Neuronal stem cell (in vitro differentiated cells): Measurements from ENCODE around the gene B3GNT9.

Source experiments
- DNase-seq: peaks from one replicate; pipeline ENCODE4 v3.0.0-alpha.2; 2013; ENCODE audit warnings: low spot score
- H2AFZ ChIP-seq: one replicate; pipeline ENCODE4 v1.6.1; 2013; ENCODE audit warnings: mild to moderate bottlenecking, low read length, inconsistent platforms
- H2AK5ac ChIP-seq: 2 replicates; pipeline ENCODE4 v1.6.1; 2013; ENCODE audit warnings: low read depth, mild to moderate bottlenecking, inconsistent platforms, low read length, moderate library complexity, mixed read lengths
- H2BK120ac ChIP-seq: 2 replicates; pipeline ENCODE4 v1.6.1; 2013; ENCODE audit warnings: low read depth, mild to moderate bottlenecking, inconsistent platforms, low read length, moderate library complexity, mixed read lengths
- H2BK12ac ChIP-seq: one replicate; pipeline ENCODE4 v1.6.1; 2013; ENCODE audit warnings: low read length, inconsistent platforms
- H2BK15ac ChIP-seq: 2 replicates; pipeline ENCODE4 v1.6.1; 2013; ENCODE audit warnings: mild to moderate bottlenecking, low read length, inconsistent platforms, mixed read lengths
- H2BK5ac ChIP-seq: one replicate; pipeline ENCODE4 v1.6.1; 2013; ENCODE audit warnings: inconsistent platforms, mild to moderate bottlenecking, low read length, moderate library complexity
- H3K14ac ChIP-seq: one replicate; pipeline ENCODE4 v1.6.1; 2013; ENCODE audit warnings: low read length, inconsistent platforms
- H3K18ac ChIP-seq: 2 replicates; pipeline ENCODE4 v1.6.1; 2013; ENCODE audit warnings: low read length, inconsistent platforms
- H3K23ac ChIP-seq: 2 replicates; pipeline ENCODE4 v1.6.1; 2013; ENCODE audit warnings: low read depth, mild to moderate bottlenecking, mixed read lengths, low read length, inconsistent platforms; ENCODE audit not compliant: poor library complexity
- H3K27ac ChIP-seq: replicated peaks from 3 replicates; pipeline ENCODE4 v1.5.1; 2013; ENCODE audit warnings: low read length, inconsistent platforms
- H3K27me3 ChIP-seq, 3 experiments: 2 replicates each; pipeline ENCODE4 v1.6.1; 2013; ENCODE audit warnings: low read length in 3 of 3, mild to moderate bottlenecking in 2 of 3, inconsistent platforms in 1 of 3, low read depth in 1 of 3, mixed read lengths in 1 of 3, moderate library complexity in 1 of 3; ENCODE audit not compliant: control insufficient read depth in 3 of 3, insufficient read depth in 3 of 3
- H3K36me3 ChIP-seq, 2 donors: replicated peaks in 1 of 2; 2 replicates each; pipeline ENCODE4 v1.6.1; 2013; ENCODE audit warnings: low read length in 2 of 2; ENCODE audit not compliant: control insufficient read depth in 2 of 2, insufficient read depth in 2 of 2
- H3K4ac ChIP-seq: 2 replicates; pipeline ENCODE4 v1.6.1; 2013; ENCODE audit warnings: inconsistent platforms, mild to moderate bottlenecking, low read length, moderate library complexity
- H3K4me1 ChIP-seq, 2 donors: 1 replicate in 1 of 2; 2 replicates in 1 of 2; pipeline ENCODE4 v1.6.1; 2013; ENCODE audit warnings: low read length in 2 of 2, low read depth in 1 of 2; ENCODE audit not compliant: control insufficient read depth in 2 of 2, insufficient read depth in 1 of 2
- H3K4me2 ChIP-seq: one replicate; pipeline ENCODE4 v1.6.1; 2013; ENCODE audit warnings: mild to moderate bottlenecking, low read length, inconsistent platforms; ENCODE audit not compliant: insufficient read depth, poor library complexity, severe bottlenecking
- H3K4me3 ChIP-seq, 2 donors: 2 replicates each; pipeline ENCODE4 v1.5.1; 2013; ENCODE audit warnings: low read length in 2 of 2, mild to moderate bottlenecking in 2 of 2, inconsistent platforms in 1 of 2, moderate library complexity in 1 of 2
- H3K79me1 ChIP-seq: one replicate; pipeline ENCODE4 v1.6.1; 2013; ENCODE audit warnings: low read depth, mild to moderate bottlenecking, inconsistent platforms, low read length, moderate library complexity
- H3K9ac ChIP-seq: one replicate; pipeline ENCODE4 v1.6.1; 2013; ENCODE audit warnings: mild to moderate bottlenecking, low read depth, low read length, inconsistent platforms; ENCODE audit not compliant: poor library complexity
- H3K9me3 ChIP-seq, 2 donors: replicated peaks in 1 of 2; 2 replicates each; pipeline versions ENCODE3 to v1.6.1; 2013; ENCODE audit warnings: low read length in 2 of 2, mild to moderate bottlenecking in 2 of 2, inconsistent platforms in 1 of 2, low read depth in 1 of 2, mixed read lengths in 1 of 2, moderate library complexity in 1 of 2; ENCODE audit not compliant: control insufficient read depth in 2 of 2, insufficient read depth in 1 of 2
- H4K8ac ChIP-seq: one replicate; pipeline ENCODE4 v1.6.1; 2013; ENCODE audit warnings: low read depth, mild to moderate bottlenecking, inconsistent platforms, low read length, moderate library complexity
- H4K91ac ChIP-seq: one replicate; pipeline ENCODE4 v1.6.1; 2013; ENCODE audit warnings: low read length, low read depth, mild to moderate bottlenecking, inconsistent platforms; ENCODE audit not compliant: poor library complexity
- WGBS, 2 donors: extraction: QIAGEN DNeasy Blood & Tissue Kit; methylation state at CpG; one replicate each; pipeline ENCODE4 v1.1.7; 2013; ENCODE audit warnings: missing lambda C conversion rate in 2 of 2, mixed read lengths in 1 of 2; ENCODE audit not compliant: insufficient read length in 2 of 2, insufficient replicate concordance in 1 of 2; ENCODE audit errors: extremely low coverage in 2 of 2; 5-methylcytosine and 5-hydroxymethylcytosine counted together

The B3GNT9 gene

DNA sequence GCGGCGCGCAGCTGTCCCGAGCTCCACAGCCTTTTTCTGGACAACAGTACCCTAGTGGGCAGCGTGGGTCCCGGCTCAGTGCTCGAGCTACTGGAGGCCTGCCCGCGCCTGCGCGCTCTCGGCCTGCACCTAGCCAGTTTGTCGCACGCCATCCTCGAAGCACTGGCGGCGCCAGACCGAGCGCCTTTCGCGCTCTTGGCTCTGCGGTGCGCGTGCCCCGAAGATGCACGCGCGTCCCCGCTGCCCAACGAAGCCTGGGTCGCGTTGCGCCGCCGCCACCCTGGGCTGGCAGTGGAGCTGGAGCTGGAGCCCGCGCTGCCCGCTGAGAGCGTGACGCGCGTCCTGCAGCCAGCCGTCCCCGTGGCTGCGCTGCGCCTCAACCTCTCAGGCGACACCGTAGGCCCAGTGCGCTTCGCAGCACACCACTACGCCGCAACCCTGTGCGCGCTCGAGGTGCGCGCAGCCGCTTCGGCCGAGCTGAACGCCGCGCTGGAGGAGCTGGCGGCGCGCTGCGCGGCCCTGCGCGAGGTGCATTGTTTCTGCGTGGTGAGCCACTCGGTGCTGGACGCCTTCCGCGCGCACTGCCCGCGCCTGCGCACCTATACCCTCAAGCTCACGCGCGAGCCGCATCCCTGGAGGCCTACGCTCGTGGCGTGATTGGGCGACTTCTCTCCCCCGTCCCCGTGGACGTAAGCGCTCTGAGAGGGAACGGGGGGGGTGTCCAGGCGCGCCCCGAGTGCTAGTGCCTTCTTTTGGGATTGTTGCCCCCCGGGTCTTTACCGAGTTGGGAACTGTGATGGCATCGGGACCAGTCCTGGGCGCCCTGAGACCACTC lies 12.6 kb upstream of the B3GNT9 start:
- Histone ChIP-seq H3K4me3 (peak overlapping the region; percentile 47 to 78), H3K4ac (no peak overlapping the region), H2BK12ac (peak overlapping the region; percentile 90), H3K79me1 (peaks cover 6% of the 10 kb centered on the region), H2AK5ac (peak overlapping the region; percentile 75), H3K27me3 (peaks cover 80 to 100% (median 99%) of the 10 kb centered on the region in 3 experiments), H3K9me3 (peaks cover 0 to 11% of the 10 kb centered on the region in 2 donors), H3K27ac (no peak overlapping the region), H3K18ac (peak overlapping the region; percentile 92), H3K4me2 (peak overlapping the region; percentile 94), H4K8ac (peak overlapping the region; percentile 43), H2BK15ac (peak overlapping the region; percentile 20), H3K9ac (peak overlapping the region; percentile 86), H3K4me1 (peaks cover 15 to 17% of the 10 kb centered on the region in 2 donors), H3K14ac (peak overlapping the region; percentile 75), H2BK5ac (peak overlapping the region; percentile 53), H2AFZ (peak overlapping the region; percentile 98), H3K36me3 (no peaks in the 10 kb centered on the region), H4K91ac (no peak overlapping the region), H3K23ac (peak overlapping the region; percentile 95), H2BK120ac (no peak overlapping the region)
- no peak for DNase-seq
- WGBS, 2 donors = no CpG with 5 or more reads among the region's 99 CpGs

- Histone ChIP-seq H3K36me3 (no peaks in the 10 kb centered on the region), H2AK5ac (peak overlapping the region; percentile 44), H3K9ac (no peak overlapping the region), H4K8ac (no peak overlapping the region), H3K27ac (no peak overlapping the region), H3K27me3 (peaks cover 82 to 100% (median 99%) of the 10 kb centered on the region in 3 experiments), H2AFZ (peak overlapping the region; percentile 98), H3K4me1 (peaks cover 15 to 17% of the 10 kb centered on the region in 2 donors), H3K4me3 (peak overlapping the region; percentile 47 to 78), H3K79me1 (peaks cover 6% of the 10 kb centered on the region), H3K14ac (peak overlapping the region; percentile 75), H3K4me2 (peak overlapping the region; percentile 94), H2BK5ac (no peak overlapping the region), H2BK12ac (peak overlapping the region; percentile 81), H2BK15ac (peak overlapping the region; percentile 20), H3K9me3 (peaks cover 0 to 11% of the 10 kb centered on the region in 2 donors), H2BK120ac (no peak overlapping the region), H3K23ac (peak overlapping the region; percentile 91), H3K4ac (no peak overlapping the region), H4K91ac (no peak overlapping the region), H3K18ac (peak overlapping the region; percentile 92)
- WGBS, 2 donors = no CpG with 5 or more reads among the region's 44 CpGs
- DNase-seq = no peak
Measured at GRCh38 chr16:67162506-67163163, 11.8 kb upstream of the B3GNT9 start.

- Histone ChIP-seq H3K9ac (no peak overlapping the region), H3K9me3 (peaks cover 0 to 11% of the 10 kb centered on the region in 2 donors), H3K4me3 (peak overlapping the region in 1 of 2 donors; percentile 18), H2BK15ac (no peak overlapping the region), H2BK12ac (peak overlapping the region; percentile 41), H2BK120ac (no peak overlapping the region), H3K79me1 (peaks cover 6% of the 10 kb centered on the region), H2AFZ (no peak overlapping the region), H3K27ac (no peak overlapping the region), H2AK5ac (peak overlapping the region; percentile 97), H3K27me3 (peaks cover 79 to 100% (median 99%) of the 10 kb centered on the region in 3 experiments), H3K14ac (no peak overlapping the region), H3K18ac (peak overlapping the region; percentile 76), H2BK5ac (peak overlapping the region; percentile 66), H3K4me2 (no peak overlapping the region), H4K8ac (no peak overlapping the region), H4K91ac (no peak overlapping the region), H3K36me3 (no peaks in the 10 kb centered on the region), H3K4ac (no peak overlapping the region), H3K23ac (peak overlapping the region; percentile 89), H3K4me1 (peaks cover 15 to 17% of the 10 kb centered on the region in 2 donors)
- DNase-seq = no peak
- WGBS, 2 donors = no CpG with 5 or more reads among the region's 25 CpGs
Measured at GRCh38 chr16:67161595-67162058, 10.8 kb upstream of the B3GNT9 start.
